HepG2 (cell line): ENCODE measurements around the gene PAPPA. TPM values are rescaled to one million over a fixed set of nuclear protein-coding genes. Genes with fewer than 3 reads are reported as not detected.

Experiments
- ATAC-seq: fragments of 200-7000 bp; cut with Tn5 transposase; 3 replicates; pipeline ENCODE4 v1.9.1; 2020; ENCODE audit warnings: mild to moderate bottlenecking, moderate library complexity
- BruUV-seq: library from RNA; stranded (reverse); fragments of 400-500 nt; replicated peaks from 2 replicates; lab custom pipeline; 2021; lab: Mats Ljungman, UMichigan
- CTCF ChIA-PET: fragments of 300-600 bp; formaldehyde crosslinking; extraction: SDS; loops from one replicate; lab custom pipeline; 2021; ENCODE audit warnings: low total read pairs, inconsistent platforms, low intra/inter-chr PET ratio; lab: Yijun Ruan, JAX
- POLR2A ChIA-PET: fragments of 350-600 bp; sonication (Branson Sonifier 250); formaldehyde crosslinking; loops from one replicate; lab custom pipeline; 2020; ENCODE audit warnings: antibody characterized with exemption, inconsistent platforms; lab: Yijun Ruan, JAX
- DNase-seq: peaks from one replicate; pipeline ENCODE4 v3.0.0-alpha.2; 2015; ENCODE audit warnings: low spot score
- FAIRE-seq: peaks from 3 replicates; lab custom pipeline; 2011; peaks lifted over from hg19 to GRCh38; lab: Jason Lieb, UNC
- H2AFZ ChIP-seq: one replicate; pipeline ENCODE4 v1.6.1; 2011; ENCODE audit warnings: low read length, inconsistent platforms
- H3K27ac ChIP-seq: fragments of 300-600 bp; 3 replicates; pipeline ENCODE4 v1.8.0; 2011; ENCODE audit warnings: mixed run types, mild to moderate bottlenecking, mixed read lengths, low read length, inconsistent platforms; ENCODE audit not compliant: insufficient read depth; ENCODE audit errors: extremely low read length
- H3K27me3 ChIP-seq, 2 experiments: fragments of 200-600 bp in 1 of 2; 2 replicates in 1 of 2; 3 replicates in 1 of 2; pipeline versions ENCODE4 v1.6.0 to v1.8.0; 2011; ENCODE audit warnings: low read length in 2 of 2, mild to moderate bottlenecking in 2 of 2, moderate library complexity in 2 of 2, inconsistent platforms in 1 of 2; ENCODE audit not compliant: insufficient read depth in 2 of 2, control insufficient read depth in 1 of 2
- H3K36me3 ChIP-seq, 2 experiments: fragments of 200-600 bp in 1 of 2; replicated peaks in 1 of 2; 2 replicates in 1 of 2; 3 replicates in 1 of 2; pipeline versions ENCODE4 v1.5.1 to v1.8.0; 2011; ENCODE audit warnings: low read length in 2 of 2, inconsistent platforms in 1 of 2; ENCODE audit not compliant: insufficient read depth in 2 of 2, control insufficient read depth in 1 of 2
- H3K4me1 ChIP-seq: 2 replicates; pipeline ENCODE4 v1.5.1; 2012; ENCODE audit warnings: low read length, inconsistent platforms; ENCODE audit not compliant: insufficient read depth
- H3K4me2 ChIP-seq: 2 replicates; pipeline ENCODE4 v1.6.0; 2011; ENCODE audit warnings: low read depth, low read length, inconsistent platforms
- H3K4me3 ChIP-seq, 3 experiments: fragments of 200-600 bp in 1 of 3; sonication (generic), shearing (Covaris generic) in 1 of 3; replicated peaks in 1 of 3; 2 replicates each; pipeline ENCODE4 v1.5.1; 2011 to 2016; ENCODE audit warnings: low read length in 3 of 3, inconsistent platforms in 2 of 3, low read depth in 2 of 3, mild to moderate bottlenecking in 2 of 3, control low read depth in 1 of 3, mixed read lengths in 1 of 3; ENCODE audit not compliant: insufficient read depth in 1 of 3
- H3K79me2 ChIP-seq: one replicate; pipeline ENCODE4 v1.6.1; 2011; ENCODE audit warnings: low read length, inconsistent platforms; ENCODE audit not compliant: insufficient read depth
- H3K9ac ChIP-seq: 2 replicates; pipeline ENCODE4 v1.6.0; 2011; ENCODE audit warnings: mild to moderate bottlenecking, low read depth, low read length, inconsistent platforms; ENCODE audit not compliant: insufficient read depth
- H3K9me3 ChIP-seq: 2 replicates; pipeline ENCODE4 v1.5.1; 2012; ENCODE audit warnings: mild to moderate bottlenecking, low read length
- H4K20me1 ChIP-seq: 2 replicates; pipeline ENCODE4 v1.6.0; 2011; ENCODE audit warnings: inconsistent platforms, mild to moderate bottlenecking, low read length, moderate library complexity; ENCODE audit not compliant: insufficient read depth
- BORCS8-MEF2B ChIP-seq: sonication (generic); formaldehyde crosslinking; IDR thresholded peaks from 2 replicates; pipeline ENCODE4 v1.8.0; 2022; ENCODE audit warnings: mild to moderate bottlenecking, missing genetic modification reagents
- CSRNP2 ChIP-seq: sonication (generic); formaldehyde crosslinking; conservative IDR thresholded peaks from 2 replicates; pipeline ENCODE4 v1.8.0; 2022; ENCODE audit warnings: low read depth, missing genetic modification reagents
- HNRNPLL ChIP-seq: fragments of 200-400 bp; formaldehyde crosslinking; IDR thresholded peaks from 2 replicates; pipeline ENCODE4 v1.6.1; 2017; ENCODE audit warnings: mild to moderate bottlenecking, low read depth, low read length; ENCODE audit not compliant: poor library complexity, severe bottlenecking
- ZHX1 ChIP-seq: sonication (generic); formaldehyde crosslinking; IDR thresholded peaks from 2 replicates; pipeline ENCODE4 v1.8.1; 2022; ENCODE audit warnings: low read depth, mild to moderate bottlenecking, missing genetic modification reagents
- ZNF143 ChIP-seq: sonication (generic); formaldehyde crosslinking; IDR thresholded peaks from 2 replicates; pipeline ENCODE4 v1.4.0; 2020; ENCODE audit warnings: missing genetic modification reagents
- ZNF292 ChIP-seq: sonication (generic); formaldehyde crosslinking; IDR thresholded peaks from 2 replicates; pipeline ENCODE4 v1.8.1; 2022; ENCODE audit warnings: mild to moderate bottlenecking, low read depth, missing genetic modification reagents, borderline replicate concordance
- ZNF446 ChIP-seq: sonication (generic); formaldehyde crosslinking; IDR thresholded peaks from 2 replicates; pipeline ENCODE4 v1.5.0; 2020; ENCODE audit warnings: mild to moderate bottlenecking, missing genetic modification reagents
- ZNF710 ChIP-seq: sonication (generic); formaldehyde crosslinking; IDR thresholded peaks from 2 replicates; pipeline ENCODE4 v1.5.0; 2020; ENCODE audit warnings: mild to moderate bottlenecking, missing genetic modification reagents, borderline replicate concordance
- WGBS: methylation state at CpG from one replicate; pipeline ENCODE4 v1.1.6; 2017; ENCODE audit warnings: low lambda C conversion rate; 5-methylcytosine and 5-hydroxymethylcytosine counted together
- in situ Hi-C: cut with HindIII; loops from 2 replicates; pipeline ENCODE4 v1.10.0; 2017; ENCODE audit warnings: low pct_unique_long_range_greater_than_20kb; ENCODE audit not compliant: extremely low pct_ligation_motif_present
- intact Hi-C: fragments of 100-400 bp; cut with micrococcal nuclease; formaldehyde crosslinking; loops from one replicate; pipeline ENCODE4 v1.10.0; 2022; ENCODE audit not compliant: unreplicated experiment
- polyA plus RNA-seq, 8 experiments: library from polyadenylated mRNA; depleted of rRNA in 3 of 8; stranded (reverse) in 7 of 8; unstranded in 1 of 8; fragments of >200 nt; fragmentation: Illumina TruSeq in 4 of 8; extraction: Trizol in 4 of 8; gene quantifications; 2 replicates each; pipeline versions ENCODE4 v1.2.1 to v1.2.3, GENCODE V29; 2011 to 2016; ENCODE audit warnings: low read depth in 4 of 8, missing spikeins in 1 of 8, mixed read lengths in 1 of 8; ENCODE audit not compliant: insufficient read depth in 1 of 8
- total RNA-seq, 5 experiments: library from RNA; depleted of rRNA; stranded (reverse); fragments of >200 nt; fragmentation: Illumina TruSeq; extraction: Trizol; gene quantifications; 2 replicates each; pipeline ENCODE4 v1.2.3, GENCODE V29; 2016; ENCODE audit warnings: low read depth in 1 of 5
- TF ChIP-seq, protein P1 (sequence below), 2 experiments: sonication (generic) in 1 of 2; formaldehyde crosslinking in 1 of 2; IDR thresholded peaks; 2 replicates each; pipeline versions ENCODE4 v1.6.1 to v1.9.0; 2014 to 2022; ENCODE audit warnings: antibody characterized with exemption in 1 of 2, borderline replicate concordance in 1 of 2, inconsistent platforms in 1 of 2, low read depth in 1 of 2, missing genetic modification reagents in 1 of 2

PAPPA gene
- total and polyA plus RNA-seq, 2 of the 13 experiments (the other 11 are each of a cell fraction or from before 2014, with no cell fraction given) = 0.09 to 0.11 TPM

GRCh38 chr9:116243708-116244107 is 90.1 kb downstream of the PAPPA start:
- POLR2A ChIA-PET = no interaction called here
- Histone ChIP-seq H4K20me1 (no peaks in the 10 kb centered on the region), H3K27me3 (no peaks in the 10 kb centered on the region), H3K4me2 (no peak overlapping the region), H3K36me3 (no peaks in the 10 kb centered on the region), H3K4me3 (no peak overlapping the region), H3K4me1 (no peaks in the 10 kb centered on the region; the same call in 1 of the 2 replicates), H3K79me2 (no peaks in the 10 kb centered on the region), H3K9me3 (no peaks in the 10 kb centered on the region), H3K9ac (no peak overlapping the region), H3K27ac (no peak overlapping the region), H2AFZ (no peak overlapping the region)
- ATAC-seq (no peak), FAIRE-seq (no peak), DNase-seq (no peak)
- in situ Hi-C loops = no loop called here
- intact Hi-C loops = no loop called here
- WGBS = 0% methylated on average over 1 of the region's 1 CpG
- CTCF ChIA-PET = no interaction called here
- BruUV-seq = no TSS peak
- TF ChIP-seq ZNF143 (CRISPR knock-in tag) (no peak), CSRNP2 (CRISPR knock-in tag) (no peak), ZNF292 (no peak), ZNF446 (no peak), ZNF710 (CRISPR knock-in tag) (no peak), HNRNPLL (no peak), BORCS8-MEF2B (CRISPR knock-in tag) (no peak), ZHX1 (CRISPR knock-in tag) (no peak)
- TF ChIP-seq, protein P1, sequence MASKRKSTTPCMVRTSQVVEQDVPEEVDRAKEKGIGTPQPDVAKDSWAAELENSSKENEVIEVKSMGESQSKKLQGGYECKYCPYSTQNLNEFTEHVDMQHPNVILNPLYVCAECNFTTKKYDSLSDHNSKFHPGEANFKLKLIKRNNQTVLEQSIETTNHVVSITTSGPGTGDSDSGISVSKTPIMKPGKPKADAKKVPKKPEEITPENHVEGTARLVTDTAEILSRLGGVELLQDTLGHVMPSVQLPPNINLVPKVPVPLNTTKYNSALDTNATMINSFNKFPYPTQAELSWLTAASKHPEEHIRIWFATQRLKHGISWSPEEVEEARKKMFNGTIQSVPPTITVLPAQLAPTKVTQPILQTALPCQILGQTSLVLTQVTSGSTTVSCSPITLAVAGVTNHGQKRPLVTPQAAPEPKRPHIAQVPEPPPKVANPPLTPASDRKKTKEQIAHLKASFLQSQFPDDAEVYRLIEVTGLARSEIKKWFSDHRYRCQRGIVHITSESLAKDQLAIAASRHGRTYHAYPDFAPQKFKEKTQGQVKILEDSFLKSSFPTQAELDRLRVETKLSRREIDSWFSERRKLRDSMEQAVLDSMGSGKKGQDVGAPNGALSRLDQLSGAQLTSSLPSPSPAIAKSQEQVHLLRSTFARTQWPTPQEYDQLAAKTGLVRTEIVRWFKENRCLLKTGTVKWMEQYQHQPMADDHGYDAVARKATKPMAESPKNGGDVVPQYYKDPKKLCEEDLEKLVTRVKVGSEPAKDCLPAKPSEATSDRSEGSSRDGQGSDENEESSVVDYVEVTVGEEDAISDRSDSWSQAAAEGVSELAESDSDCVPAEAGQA (IDR thresholded peaks at IDR 0.05; ENCODE audit: low read depth) = no peak
- TF ChIP-seq, protein P1 (CRISPR knock-in tag; IDR thresholded peaks at IDR 0.05; ENCODE audit: borderline replicate concordance) = no peak
